Activated CD8-positive, alpha-beta memory T cell treated with anti-CD3 and anti-CD28 coated beads, Interleukin-2, amount 50 U/mL, for 1 hour (primary cell): ENCODE data around the gene HOXD9.

Experiments
- DNase-seq: peaks from one replicate; pipeline ENCODE4 v3.0.0-alpha.2; 2020; ENCODE audit errors: extremely low read depth

Gene HOXD9

DNA sequence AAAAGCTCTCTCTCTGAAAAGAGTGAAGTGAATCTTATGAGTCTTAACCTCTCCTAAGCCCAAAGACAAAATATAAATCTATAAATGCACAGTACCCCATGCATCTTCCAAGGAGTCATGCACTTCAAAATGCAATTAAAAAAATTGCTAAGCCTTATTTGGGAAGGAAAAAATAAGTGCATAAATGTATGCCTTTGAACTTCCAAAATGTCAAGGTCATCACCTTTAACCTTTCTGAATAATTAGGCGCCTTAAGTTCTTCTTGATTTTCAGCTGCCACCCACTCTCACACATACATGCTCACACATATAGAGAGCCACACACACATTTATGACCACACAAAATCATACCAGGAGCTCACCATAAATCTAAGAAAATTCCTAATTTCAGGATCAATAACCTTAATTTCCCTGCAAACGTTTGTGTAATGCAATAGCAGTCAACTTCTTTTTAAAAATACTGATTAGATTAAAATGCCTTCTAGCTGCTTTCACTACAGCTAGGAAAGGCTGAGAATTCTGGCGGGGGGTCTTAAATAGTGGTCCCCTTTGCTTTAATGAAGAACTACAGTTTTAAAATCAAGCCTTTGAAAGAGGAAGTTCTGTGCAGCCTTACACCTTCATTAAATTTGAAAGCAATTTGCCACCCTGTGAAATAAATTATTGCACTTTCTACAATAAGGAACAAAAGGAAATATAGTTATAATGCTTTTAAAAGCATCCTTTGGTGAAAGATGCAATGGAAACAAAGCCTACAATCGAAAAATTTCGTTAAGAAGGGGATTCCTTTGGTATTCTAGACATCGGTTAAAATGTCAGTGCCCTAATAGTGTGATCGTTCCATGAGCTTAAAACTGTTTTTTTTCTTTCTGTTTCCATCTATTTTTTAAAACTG, 11.9 kb upstream of the HOXD9 start:
- no peak for DNase-seq

DNA sequence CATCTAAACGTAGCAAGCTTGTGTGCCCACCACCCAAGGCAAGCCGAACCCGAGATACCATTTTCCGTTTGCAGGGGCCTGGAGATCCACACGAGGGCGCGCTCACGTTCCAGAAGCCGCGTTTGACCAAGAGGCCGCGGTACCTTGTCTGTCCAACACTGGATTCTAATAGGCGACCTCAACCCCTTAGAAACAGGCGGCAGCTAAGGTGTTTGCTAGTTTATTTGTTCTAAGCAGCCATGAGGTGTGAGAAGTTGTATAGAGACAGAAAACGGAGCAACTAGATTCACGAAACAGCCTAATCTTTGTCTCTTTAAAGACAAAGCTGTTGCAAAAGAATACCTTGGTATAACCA, 11.2 kb upstream of the HOXD9 start:
- no peak for DNase-seq

DNA sequence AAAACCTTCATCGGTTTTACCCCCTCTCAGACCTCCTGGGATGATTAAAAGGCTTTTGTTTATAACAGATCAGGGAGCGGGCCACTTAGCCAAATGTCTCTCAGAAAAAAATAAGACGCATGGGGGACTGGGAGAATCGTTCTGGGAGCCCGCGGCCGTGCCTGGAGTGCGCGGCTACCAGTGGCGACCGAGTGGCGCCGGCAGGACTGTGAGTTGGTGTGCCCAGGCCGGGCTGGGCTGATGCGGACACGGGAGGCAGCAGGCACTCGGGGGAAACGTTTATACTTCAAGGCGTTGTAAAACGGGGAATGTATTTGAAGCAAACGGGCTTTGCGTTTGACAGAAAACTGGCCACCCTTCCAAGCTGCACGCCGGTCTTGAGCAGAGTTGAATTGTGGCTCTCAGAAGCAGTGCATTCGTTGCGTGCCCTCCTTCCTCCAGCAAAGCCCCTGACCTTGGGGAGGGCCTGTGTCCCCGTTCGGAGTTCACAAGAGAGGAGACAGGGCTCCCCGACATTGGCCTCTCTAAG, 10.6 kb upstream of the HOXD9 start:
- no peak for DNase-seq

DNA sequence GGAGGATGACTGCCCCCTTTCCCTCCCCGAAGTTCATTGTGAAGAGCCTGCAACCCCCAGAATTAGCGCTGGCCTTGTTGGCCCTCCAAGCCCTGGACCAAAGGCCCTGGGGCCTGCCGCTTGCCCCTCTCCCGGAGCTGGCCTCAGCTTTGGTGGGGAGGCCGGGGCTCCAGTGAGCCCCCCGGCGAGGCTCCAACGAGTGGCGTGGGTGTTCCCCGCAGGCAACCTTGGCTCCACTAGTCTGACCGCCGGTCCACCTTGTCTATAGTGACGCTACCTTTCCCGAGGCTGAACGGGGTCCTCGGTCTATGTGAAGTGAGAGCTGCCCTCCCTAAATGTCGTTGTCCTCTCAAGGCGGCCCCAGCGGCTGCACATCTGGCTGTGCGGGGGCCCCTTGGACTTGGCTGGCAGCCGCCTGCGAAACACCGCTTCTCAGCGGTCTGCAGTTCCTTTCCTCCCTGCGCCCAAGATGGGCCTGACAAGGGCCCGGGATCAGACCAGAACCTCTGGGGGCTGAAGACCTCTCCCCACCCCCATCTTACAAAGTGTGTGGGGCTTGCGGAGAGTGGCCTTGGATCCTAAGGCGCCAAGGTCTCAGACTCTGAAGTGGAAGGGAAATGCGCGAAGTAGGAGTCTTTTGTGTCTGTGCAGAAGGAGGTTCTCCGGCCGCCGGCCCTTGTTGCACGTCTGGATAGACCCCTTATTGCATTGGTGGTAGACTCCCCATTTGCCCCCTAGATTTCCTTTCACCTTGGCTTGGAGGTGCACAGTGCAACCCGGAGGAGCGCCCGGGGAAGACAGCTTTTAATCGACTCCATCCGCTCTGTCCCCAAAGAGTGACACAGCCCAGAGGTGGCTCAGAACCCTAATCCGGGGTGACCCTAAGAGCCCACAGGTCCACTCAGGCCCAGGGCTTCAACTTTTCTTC, 9.9 kb upstream of the HOXD9 start:
- DNase-seq: no peak

DNA sequence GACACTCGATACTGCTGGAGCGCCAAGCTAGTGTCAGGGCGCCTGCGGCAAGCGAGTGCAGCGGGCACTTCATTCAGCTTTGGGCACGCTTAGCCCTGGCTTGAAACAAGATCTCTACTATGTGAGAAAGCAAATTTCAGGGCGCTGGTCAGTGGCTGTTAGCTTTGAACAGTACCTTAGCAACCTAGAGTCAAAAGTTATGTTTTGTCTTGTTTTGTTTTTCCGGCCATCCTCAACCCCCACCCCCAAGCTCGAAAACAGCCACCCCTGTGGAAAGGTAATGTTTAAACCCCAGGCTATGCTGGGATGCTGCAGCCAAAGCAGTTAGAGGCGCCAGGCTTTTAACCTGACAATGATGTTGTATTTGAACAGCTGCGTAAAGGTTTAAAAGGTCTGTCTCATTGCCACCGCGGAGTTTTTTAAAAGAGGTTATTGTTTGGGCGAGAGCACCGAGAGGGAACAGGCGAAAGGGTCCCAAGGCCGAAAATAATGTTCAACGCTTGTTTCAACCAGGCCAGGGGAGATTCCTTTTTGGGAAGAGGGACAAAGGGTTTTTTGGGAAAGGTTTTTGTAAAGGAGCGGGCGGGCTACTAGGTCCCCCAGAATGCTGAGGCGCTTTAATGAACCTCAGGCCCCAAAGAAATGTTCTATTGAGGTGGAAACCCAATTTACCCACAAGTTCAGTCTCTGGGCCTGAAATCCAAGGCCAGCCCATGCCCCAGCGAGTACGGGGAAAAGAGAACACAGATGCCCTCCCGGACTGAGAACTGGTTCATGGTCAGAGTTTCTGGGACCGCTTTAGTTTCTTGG, 8.2 kb upstream of the HOXD9 start:
- no peak for DNase-seq

DNA sequence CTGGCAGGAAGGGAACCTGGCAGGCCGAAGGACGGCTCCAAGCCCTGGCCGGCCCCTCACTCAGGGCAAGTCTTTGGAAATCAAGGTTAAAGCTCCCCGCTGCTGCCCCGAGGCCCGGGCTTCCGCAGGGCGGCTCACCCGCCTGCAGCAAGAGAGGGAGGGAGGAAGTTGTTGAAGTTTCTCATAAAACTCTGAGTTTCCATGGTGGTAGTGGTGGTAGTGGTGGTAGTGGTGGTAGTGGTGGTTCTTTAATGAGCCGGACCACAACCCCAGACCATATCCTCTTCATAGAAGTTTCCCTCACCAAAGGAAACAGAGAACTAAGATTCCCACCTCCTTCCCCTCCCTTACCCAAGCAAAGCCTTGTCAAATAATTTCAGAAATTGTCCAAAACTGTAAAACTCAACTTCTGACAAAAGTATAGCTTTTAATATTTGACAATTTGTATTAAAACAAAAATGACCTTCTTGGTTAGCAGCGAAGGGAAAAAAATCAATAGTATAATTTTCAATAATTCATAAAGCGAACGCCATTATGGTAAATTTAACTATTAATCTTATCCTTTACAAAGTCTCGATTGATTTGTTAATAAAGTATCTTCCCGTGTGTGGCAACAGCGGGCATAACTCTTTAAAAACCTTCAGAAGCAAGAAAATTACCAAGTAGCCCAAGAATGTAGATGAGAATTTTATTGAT, 7.4 kb upstream of the HOXD9 start:
- no peak for DNase-seq

DNA sequence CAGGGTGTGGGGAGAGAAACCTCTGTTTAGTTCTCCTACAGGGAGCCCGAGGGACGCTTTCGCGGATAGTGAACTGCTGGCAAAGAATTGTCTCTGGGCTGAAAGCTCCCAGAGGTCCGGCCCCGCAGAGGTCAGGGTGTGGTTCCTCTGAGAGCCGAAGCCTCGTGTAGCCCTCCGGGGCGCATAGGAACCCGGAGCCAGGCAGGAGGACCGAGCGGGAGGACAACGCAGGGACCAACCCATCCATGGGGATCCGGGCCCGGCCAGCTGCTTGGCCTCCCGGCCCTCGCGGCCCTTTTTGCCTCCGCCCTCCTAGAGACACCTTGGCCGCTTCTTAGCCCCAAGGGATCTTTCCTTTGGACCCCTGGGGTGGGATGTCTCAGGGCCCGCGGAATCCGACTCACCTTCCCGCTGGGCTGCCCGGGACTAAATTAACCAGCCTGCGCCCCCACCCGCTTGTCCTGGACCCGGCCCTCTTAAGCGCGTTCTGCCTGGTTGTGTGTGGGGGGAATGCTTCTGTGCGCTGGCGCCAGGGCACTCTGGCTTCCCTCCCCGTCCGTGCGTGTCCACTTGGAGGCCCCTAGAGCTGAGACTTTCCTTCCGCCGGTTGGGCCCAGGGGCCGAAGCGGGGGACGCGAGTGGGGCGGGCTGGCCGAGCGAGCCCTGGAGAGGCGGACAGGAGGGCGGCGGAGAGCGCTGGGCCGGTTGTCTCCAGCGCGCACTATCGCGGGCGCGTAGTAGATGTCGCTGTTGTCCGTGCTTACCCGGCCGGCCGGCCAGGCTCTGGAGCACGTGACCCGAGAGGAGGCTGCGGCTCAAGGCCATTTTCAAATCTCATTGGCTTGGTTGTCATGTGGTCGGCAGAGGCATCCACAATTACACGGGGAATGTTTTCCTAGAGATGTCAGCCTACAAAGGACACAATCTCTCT, 6.4 kb upstream of the HOXD9 start, which contains the start of gene HOXD10:
TSS of gene HOXD10 (plus strand) at position 896 of the 931 bp plus-strand sequence. CDS start 56 bp downstream, outside the sequence.
- DNase-seq: no peak

DNA sequence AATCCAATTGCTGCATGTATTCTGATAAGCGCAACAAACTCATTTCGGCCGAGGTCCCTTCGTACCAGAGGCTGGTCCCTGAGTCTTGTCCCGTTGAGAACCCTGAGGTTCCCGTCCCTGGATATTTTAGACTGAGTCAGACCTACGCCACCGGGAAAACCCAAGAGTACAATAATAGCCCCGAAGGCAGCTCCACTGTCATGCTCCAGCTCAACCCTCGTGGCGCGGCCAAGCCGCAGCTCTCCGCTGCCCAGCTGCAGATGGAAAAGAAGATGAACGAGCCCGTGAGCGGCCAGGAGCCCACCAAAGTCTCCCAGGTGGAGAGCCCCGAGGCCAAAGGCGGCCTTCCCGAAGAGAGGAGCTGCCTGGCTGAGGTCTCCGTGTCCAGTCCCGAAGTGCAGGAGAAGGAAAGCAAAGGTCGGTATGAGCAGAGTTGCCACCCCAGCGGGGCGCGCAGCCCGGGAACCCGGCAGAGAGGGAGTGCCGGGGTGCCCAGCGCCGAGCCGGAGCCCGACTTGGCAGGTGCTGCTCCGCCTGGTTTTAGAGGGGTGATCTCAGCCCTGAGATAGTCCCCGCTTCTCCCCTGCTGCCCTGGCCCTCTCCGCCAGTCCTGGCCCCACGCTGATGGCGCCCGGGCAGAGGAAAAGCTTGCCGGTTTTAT, 5.2 kb upstream of the HOXD9 start:
- DNase-seq: no peak

DNA sequence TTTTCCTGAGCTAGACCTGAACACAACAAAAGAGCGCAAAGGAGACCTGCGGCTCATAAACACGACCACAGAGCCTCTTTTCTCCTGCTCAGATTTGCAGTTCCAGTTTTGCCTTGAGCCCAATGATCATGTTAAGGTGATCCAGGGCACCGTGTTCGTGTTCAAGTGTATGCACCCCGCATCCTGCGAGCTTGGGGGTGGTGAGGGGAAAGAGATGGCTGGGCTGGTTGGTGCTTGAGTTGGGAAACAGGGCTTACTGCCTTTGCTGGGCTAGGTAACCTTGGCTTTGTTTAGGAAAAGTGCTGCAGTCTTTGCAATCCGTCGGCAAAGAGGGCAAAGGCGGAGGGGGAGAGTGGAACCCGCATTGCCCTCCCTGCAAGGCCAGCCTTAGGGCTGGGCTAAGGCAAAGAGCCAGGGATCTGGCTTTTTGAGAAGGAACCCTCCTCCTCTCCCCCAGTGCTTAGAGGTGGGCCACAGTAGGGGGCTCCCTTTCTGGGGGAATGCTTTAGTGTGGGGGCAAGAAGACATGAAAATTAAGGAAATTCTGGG, 4.6 kb upstream of the HOXD9 start:
- DNase-seq: no peak

DNA sequence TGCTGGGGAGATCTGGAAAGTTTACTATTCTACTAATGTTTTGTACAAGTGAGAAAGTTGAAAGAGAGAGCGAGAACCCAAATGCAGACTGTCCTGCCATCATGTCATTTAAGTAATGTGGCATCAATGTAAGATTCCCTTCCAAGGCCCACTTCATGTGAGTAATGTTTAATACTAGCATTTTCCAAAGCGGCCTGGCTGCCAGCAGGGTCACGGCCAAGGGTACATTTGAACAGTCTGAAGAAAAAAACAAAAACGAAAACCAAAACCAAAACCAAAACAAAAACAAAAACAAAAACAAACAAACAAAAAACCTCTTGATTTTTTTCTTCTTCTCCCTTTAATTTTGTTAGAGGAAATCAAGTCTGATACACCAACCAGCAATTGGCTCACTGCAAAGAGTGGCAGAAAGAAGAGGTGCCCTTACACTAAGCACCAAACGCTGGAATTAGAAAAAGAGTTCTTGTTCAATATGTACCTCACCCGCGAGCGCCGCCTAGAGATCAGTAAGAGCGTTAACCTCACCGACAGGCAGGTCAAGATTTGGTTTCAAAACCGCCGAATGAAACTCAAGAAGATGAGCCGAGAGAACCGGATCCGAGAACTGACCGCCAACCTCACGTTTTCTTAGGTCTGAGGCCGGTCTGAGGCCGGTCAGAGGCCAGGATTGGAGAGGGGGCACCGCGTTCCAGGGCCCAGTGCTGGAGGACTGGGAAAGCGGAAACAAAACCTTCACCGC, 3.7 kb upstream of the HOXD9 start:
- no peak for DNase-seq

DNA sequence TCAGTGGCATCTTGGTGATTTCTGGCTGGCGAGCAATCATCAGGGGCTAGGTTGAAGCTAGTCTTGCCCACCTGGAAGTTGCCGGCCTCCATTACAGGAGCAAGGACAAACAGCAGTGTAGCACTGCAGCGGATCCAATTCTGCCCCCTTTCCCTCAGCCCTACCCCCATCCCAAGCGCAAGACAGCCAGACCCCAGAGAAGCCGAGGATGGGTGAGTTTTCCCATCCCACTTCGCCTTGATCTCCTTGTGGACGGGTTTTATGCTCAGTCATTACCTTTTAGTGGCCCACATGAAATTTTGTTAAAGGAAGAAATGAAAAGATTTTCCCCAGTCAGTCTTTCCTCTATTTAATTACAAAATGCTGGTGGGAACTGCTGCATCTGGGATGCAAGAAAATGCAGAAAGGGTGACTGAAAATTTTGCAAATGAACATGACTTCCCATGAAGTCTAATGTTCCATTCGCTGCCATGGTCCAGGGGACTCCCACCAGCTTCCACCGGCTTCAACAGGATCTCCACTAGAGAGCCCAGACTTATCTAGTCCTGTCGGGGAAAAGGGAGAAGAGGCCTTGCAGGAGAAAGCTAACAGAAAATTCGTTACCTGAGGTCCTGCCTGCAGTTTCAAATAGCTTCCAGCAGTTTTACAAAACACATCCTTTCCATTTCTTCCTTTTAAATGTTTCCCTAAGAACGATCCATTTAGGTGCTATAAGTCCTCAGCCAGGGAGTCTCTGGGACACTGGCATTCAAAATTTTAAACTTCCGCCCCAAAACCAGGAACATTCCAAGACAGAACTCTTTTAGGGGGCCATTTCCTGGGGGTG, 1.9 kb upstream of the HOXD9 start:
- no peak for DNase-seq

DNA sequence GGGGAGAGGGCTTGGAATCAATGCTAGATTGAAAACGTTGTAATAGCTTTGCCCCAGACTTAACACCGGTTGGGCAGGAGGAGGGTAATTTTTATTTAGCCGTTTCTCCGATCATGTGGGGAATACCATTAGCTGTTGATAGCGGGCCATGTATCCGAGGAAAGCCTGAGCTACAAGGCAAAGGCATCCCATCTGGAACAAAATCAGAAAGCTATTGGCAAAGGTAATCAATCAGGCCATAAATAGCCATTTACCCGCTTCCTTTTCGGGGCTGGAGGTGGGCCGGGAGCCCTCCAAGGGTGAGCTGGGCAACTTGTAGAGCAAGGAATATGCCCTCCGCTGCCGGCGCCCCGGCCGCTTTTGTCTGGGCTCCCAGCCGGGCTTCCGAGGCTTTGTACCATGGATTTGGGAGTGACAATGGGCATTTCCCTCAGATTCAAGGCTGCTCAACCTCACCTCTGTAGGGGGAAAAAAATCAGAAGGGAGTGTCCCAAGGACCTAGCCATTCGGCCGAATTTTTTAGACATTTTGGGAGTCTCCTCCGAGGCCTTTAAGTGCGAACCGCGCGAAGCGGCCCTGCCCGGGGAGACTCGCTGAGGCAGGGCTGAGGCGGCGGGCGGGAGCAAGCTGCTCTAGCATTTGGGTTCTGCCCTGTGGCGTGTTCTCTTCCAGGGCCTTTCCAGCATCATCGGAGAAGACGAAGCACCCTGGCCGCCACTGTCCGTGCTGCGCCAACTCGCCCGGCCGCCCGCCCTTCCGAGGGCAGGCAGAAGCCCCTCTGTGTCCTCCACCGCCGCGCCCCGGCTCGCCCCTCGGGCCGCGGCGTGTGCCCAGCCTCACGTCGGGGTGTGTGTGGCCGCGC, 1.1 kb upstream of the HOXD9 start:
- no peak for DNase-seq

DNA sequence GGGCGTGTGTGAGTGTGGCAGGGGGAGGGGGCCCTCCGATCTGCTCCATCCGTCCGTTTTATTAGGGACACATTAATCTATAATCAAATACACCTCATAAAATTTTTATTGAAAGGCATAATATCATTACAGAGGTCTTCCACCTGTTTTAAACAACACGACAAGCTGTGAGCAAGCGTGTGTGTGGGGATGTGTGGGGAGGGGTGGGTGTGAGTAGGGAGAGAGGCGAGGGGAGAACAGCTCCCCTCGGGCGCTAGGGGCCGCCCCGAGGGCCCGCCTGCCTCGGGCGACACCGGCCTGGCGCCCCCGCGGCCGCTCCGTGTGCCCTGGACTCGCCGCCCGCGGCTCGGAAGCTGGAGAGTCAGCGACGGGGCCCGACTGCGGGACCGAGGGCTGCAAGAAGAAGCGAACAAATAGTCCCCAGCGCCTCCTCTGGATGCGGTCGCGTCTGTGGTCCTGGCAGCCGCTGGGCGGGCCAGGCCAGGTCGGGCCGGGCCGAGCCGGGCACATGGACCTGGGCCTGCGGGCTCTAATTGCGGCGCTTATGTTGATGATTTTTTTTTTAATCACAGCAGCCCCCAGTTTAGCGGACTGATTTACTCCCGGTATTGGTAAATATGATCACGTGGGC, 352 bp upstream of the HOXD9 start:
- DNase-seq: no peak

DNA sequence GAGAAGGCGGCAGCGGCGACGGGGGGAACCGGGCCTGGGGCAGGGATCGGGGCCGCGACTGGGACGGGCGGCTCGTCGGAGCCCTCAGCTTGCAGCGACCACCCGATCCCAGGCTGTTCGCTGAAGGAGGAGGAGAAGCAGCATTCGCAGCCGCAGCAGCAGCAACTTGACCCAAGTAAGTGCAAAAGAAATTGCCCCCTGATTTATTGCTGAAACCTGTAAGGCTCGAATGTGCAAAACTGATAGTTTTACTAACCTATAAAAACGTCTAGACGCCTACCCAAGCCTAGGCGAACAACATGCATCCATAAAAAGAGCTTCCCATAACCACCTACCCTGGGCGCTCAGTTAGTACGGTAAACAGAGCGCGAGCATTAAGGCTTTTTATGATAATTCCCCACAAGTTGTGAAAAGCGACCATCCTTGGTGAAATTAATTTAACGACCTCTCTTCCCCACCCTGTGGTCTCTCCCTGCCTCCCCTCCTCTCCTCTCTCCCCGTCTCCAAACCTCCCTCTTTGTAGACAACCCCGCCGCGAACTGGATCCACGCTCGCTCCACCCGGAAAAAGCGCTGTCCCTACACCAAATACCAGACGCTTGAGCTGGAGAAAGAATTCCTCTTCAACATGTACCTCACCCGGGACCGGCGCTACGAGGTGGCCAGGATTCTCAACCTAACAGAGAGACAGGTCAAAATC, 1.0 kb downstream of the HOXD9 start:
- no peak for DNase-seq
